ENCODE measurements around the gene AIPL1.

Gene AIPL1

GRCh38 chr17:6455321-6455705, 20.4 kb upstream of the AIPL1 start:
- no peak; the same call in 2 of the 3 replicates for ATAC-seq
- TF ChIP-seq TOX (CRISPR knock-in tag; IDR thresholded peaks at IDR 0.05; ENCODE audit: borderline replicate concordance): no peak
- TF ChIP-seq ISL1 (CRISPR knock-in tag; IDR thresholded peaks at IDR 0.05): no peak
- no peak for TF ChIP-seq POU6F1 (CRISPR knock-in tag; IDR thresholded peaks at IDR 0.05; ENCODE audit: borderline replicate concordance, low read depth)
- no peak for TF ChIP-seq PATZ1 (CRISPR knock-in tag; IDR thresholded peaks at IDR 0.05; ENCODE audit: borderline replicate concordance)
- no peak for TF ChIP-seq ZNF565 (CRISPR knock-in tag; conservative IDR thresholded peaks at IDR 0.05; ENCODE audit: low read depth)
- no peak for TF ChIP-seq ZNF8 (CRISPR knock-in tag; IDR thresholded peaks at IDR 0.05)
- no peak for TF ChIP-seq RARB (CRISPR knock-in tag; IDR thresholded peaks at IDR 0.05)
- no peak for TF ChIP-seq ZNF70 (CRISPR knock-in tag; IDR thresholded peaks at IDR 0.05)

- TF ChIP-seq CSRNP3 (CRISPR knock-in tag; IDR thresholded peaks at IDR 0.05) (no peak), TSHZ2 (CRISPR knock-in tag; IDR thresholded peaks at IDR 0.05) (no peak), ISL1 (CRISPR knock-in tag; IDR thresholded peaks at IDR 0.05) (no peak), ZC3H10 (CRISPR knock-in tag; IDR thresholded peaks at IDR 0.05) (no peak), ZNF8 (CRISPR knock-in tag; IDR thresholded peaks at IDR 0.05) (no peak), PPARA (CRISPR knock-in tag; IDR thresholded peaks at IDR 0.05; ENCODE audit: borderline replicate concordance) (no peak), ARNTL (CRISPR knock-in tag; IDR thresholded peaks at IDR 0.05; ENCODE audit: borderline replicate concordance, low read depth) (no peak), PATZ1 (CRISPR knock-in tag; IDR thresholded peaks at IDR 0.05; ENCODE audit: borderline replicate concordance) (no peak)
- no peak; the same call in 2 of the 3 replicates for ATAC-seq
These were observed 19.8 kb upstream of the AIPL1 start for GRCh38 chr17:6454495-6455320.

- peak; percentile 15; the same call in 2 of the 3 replicates for ATAC-seq
- TF ChIP-seq BACH2 (CRISPR knock-in tag; IDR thresholded peaks at IDR 0.05; ENCODE audit: borderline replicate concordance) (no peak), SNAI2 (CRISPR knock-in tag; IDR thresholded peaks at IDR 0.05) (no peak), CSRNP3 (CRISPR knock-in tag; IDR thresholded peaks at IDR 0.05) (no peak), POU6F1 (CRISPR knock-in tag; IDR thresholded peaks at IDR 0.05; ENCODE audit: borderline replicate concordance, low read depth) (no peak), TOX (CRISPR knock-in tag; IDR thresholded peaks at IDR 0.05; ENCODE audit: borderline replicate concordance) (no peak), ZNF8 (CRISPR knock-in tag; IDR thresholded peaks at IDR 0.05) (no peak), ZFP30 (CRISPR knock-in tag; IDR thresholded peaks at IDR 0.05) (no peak)
These were observed 18.5 kb upstream of the AIPL1 start for GRCh38 chr17:6453279-6454024.
